ENCODE measurements around the gene NUP50. TPM values are rescaled to one million over a fixed set of nuclear protein-coding genes. Genes with fewer than 3 reads are reported as not detected.
"Not testable (repeated sequence)": the region's sequence is repeated elsewhere in the genome, so short reads cannot be mapped to it uniquely, and the experiment has no call there.

NUP50 gene
- total RNA-seq, 1 donor from 2014 or later, result 79.0 TPM

DNA sequence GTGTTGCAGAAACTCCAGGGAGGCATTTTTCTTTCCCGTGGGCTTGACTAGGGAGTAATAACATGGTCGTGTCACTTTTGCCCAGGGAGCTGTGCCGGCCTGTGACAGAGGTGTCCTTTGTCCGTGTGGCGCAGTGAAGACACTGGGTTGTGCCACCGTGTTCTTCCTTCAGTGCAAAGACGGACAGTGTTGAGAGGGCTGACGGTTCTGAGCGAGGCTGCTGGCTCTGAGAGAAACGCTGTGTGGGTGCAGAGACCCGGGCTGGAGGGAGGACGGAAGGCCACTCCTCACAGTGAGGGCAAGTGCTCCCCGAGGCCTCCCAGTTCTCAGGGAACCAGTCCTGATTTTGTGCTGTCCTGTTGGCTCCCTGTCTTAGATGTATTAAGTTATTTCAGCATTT is 20.2 kb downstream of the NUP50 start:
- no peak for DNase-seq
- Mint-ChIP-seq H3K4me1 (ENCODE audit: low read depth, unreplicated experiment) (peaks cover 1% of the 10 kb centered on the region), H3K27me3 (ENCODE audit: unreplicated experiment) (peaks cover 2% of the 10 kb centered on the region), H3K4me3 (ENCODE audit: unreplicated experiment) (no peak overlapping the region), H3K27ac (ENCODE audit: unreplicated experiment) (peak overlapping the region; percentile 59), H3K9me3 (ENCODE audit: unreplicated experiment) (peaks cover 4% of the 10 kb centered on the region), H3K36me3 (ENCODE audit: unreplicated experiment) (peaks cover 4% of the 10 kb centered on the region)
- TF ChIP-seq, protein P1, sequence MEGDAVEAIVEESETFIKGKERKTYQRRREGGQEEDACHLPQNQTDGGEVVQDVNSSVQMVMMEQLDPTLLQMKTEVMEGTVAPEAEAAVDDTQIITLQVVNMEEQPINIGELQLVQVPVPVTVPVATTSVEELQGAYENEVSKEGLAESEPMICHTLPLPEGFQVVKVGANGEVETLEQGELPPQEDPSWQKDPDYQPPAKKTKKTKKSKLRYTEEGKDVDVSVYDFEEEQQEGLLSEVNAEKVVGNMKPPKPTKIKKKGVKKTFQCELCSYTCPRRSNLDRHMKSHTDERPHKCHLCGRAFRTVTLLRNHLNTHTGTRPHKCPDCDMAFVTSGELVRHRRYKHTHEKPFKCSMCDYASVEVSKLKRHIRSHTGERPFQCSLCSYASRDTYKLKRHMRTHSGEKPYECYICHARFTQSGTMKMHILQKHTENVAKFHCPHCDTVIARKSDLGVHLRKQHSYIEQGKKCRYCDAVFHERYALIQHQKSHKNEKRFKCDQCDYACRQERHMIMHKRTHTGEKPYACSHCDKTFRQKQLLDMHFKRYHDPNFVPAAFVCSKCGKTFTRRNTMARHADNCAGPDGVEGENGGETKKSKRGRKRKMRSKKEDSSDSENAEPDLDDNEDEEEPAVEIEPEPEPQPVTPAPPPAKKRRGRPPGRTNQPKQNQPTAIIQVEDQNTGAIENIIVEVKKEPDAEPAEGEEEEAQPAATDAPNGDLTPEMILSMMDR (IDR thresholded peaks at IDR 0.05; ENCODE audit: partially characterized antibody, unreplicated experiment), result no peak

DNA sequence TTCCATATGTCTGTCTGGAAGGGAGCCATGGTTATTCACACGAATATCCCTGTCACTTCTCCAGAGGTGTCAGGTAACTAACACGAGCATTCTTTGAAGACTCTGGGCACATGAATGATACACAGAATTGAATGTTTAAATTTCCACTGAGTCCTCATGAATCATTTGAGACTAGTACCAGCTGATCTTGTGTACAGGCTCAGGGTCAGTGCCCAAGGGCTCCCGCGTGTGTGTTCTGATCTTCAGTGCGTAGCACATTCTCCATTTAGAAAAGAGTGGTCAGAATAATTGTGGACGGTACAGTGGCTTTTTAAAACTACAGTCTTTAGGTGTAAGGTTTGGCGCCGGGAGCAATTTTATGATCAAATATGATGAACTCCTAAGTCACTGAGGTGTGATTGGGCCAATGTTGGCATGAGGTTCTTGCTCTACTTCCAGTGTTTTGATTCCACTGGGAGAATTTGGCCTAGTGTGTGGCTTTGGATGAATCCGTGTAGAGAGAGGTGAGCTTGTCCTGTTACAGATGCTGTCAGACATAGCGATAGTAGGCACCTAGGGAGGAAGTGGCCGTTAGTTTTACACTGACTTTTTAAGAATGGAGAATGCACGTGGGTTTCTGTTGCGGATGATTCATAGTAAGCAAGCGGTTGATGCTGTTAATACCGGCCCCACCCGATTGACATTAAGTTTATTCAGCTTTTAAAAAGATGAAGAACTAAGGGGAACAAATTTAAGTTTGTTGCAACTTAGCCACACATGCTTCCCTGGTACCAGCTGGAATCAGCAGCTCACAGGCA is 22.2 kb downstream of the NUP50 start:
- peaks cover 1% of the 10 kb centered on the region for H3K4me1 Mint-ChIP-seq (ENCODE audit: low read depth, unreplicated experiment)
- H3K36me3 Mint-ChIP-seq (ENCODE audit: unreplicated experiment), result peaks cover 4% of the 10 kb centered on the region
- H3K4me3 Mint-ChIP-seq (ENCODE audit: unreplicated experiment), result no peak overlapping the region
- no peak overlapping the region for H3K27ac Mint-ChIP-seq (ENCODE audit: unreplicated experiment)
- TF ChIP-seq, protein P1 (IDR thresholded peaks at IDR 0.05; ENCODE audit: partially characterized antibody, unreplicated experiment), result no peak
- H3K27me3 Mint-ChIP-seq (ENCODE audit: unreplicated experiment), result peaks cover 2% of the 10 kb centered on the region
- no peak for DNase-seq
- H3K9me3 Mint-ChIP-seq (ENCODE audit: unreplicated experiment), result peaks cover 4% of the 10 kb centered on the region

DNA sequence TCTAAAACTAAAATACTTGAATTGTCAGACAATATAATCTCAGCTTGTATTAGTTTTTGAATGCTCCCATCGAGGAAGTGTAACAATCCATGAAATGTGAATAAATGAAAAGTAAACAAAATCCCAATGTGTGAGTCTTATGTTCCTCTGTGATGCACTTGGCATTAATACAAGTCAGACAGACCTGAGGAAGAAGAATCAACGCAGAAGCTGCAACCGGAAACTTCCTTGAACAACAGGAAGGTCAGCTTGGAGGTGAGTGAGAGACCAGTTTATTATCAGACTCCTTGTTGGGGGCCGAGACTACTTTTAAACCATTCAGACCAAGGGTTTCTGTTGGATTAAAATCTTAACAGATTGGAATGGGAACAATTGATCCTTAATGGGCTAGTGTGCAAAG is 24.2 kb downstream of the NUP50 start:
- H3K36me3 Mint-ChIP-seq (ENCODE audit: unreplicated experiment), result no peaks in the 10 kb centered on the region
- TF ChIP-seq, protein P1 (IDR thresholded peaks at IDR 0.05; ENCODE audit: partially characterized antibody, unreplicated experiment), result no peak
- H3K27ac Mint-ChIP-seq (ENCODE audit: unreplicated experiment), result no peak overlapping the region

DNA sequence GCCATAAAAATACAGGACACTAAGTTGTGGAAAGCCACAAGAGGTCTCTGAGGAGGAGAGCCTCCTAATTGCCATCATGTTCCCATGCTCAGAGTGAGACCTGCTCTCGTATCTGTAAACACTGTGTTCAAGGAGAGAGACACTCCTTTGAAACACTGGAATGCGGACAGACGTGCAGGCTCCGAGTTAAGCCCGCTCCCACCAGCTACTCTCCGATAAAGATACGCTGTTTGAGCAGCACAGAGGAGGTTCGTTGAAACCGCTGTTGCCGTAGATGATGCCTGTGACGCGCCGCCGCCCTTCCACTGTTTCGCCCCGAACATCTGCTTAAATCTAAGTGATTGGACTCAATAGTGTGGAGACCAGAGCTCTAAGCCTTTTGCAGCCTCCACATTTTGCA is 25.1 kb downstream of the NUP50 start:
- no peak overlapping the region for H3K27ac Mint-ChIP-seq (ENCODE audit: unreplicated experiment)
- no peaks in the 10 kb centered on the region for H3K36me3 Mint-ChIP-seq (ENCODE audit: unreplicated experiment)
- H3K4me1 Mint-ChIP-seq (ENCODE audit: low read depth, unreplicated experiment), result peaks cover 11% of the 10 kb centered on the region
- no peaks in the 10 kb centered on the region for H3K27me3 Mint-ChIP-seq (ENCODE audit: unreplicated experiment)
- TF ChIP-seq, protein P1 (IDR thresholded peaks at IDR 0.05; ENCODE audit: partially characterized antibody, unreplicated experiment), result no peak
- H3K4me3 Mint-ChIP-seq (ENCODE audit: unreplicated experiment), result no peak overlapping the region
- DNase-seq, result no peak
- peaks cover under 1% of the 10 kb centered on the region for H3K9me3 Mint-ChIP-seq (ENCODE audit: unreplicated experiment)

More for the DNA sequence above, 24.2 kb downstream of the NUP50 start:
- peaks cover 7% of the 10 kb centered on the region for H3K4me1 Mint-ChIP-seq (ENCODE audit: low read depth, unreplicated experiment)
- H3K9me3 Mint-ChIP-seq (ENCODE audit: unreplicated experiment), result peaks cover 2% of the 10 kb centered on the region
- no peak overlapping the region for H3K4me3 Mint-ChIP-seq (ENCODE audit: unreplicated experiment)
- H3K27me3 Mint-ChIP-seq (ENCODE audit: unreplicated experiment), result no peaks in the 10 kb centered on the region
- DNase-seq, result no peak

DNA sequence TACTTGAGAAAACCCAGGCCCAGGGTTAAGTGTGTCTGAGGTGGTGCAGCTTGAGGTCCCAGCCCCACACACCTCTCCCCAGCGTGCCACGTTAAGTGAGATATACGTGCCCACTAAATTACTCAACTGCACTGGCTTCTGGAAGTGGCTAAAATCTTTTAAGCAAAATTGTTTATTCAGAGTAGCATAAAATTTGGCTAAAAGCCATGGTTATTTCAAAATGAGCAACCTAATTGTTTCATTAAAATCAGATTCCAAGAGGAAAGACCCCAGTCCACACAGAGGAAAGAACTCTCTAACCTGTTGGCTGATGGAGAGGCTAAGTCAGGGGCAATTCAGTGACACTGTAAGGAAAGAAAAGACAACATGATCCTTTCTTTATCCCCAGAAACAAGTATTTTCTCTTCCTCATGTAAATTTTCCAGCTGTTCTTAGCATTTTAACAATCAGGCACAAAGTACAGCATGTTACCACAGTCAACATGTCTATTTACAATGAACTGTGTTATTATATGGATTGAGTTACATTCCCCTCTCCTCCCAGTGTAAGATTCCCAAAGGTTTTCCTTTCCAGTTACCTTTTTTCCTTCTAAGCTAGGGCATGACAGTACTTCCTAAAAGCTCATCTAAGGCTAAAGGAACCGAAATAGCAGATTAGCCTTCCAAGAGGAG is 26.6 kb downstream of the NUP50 start:
- Mint-ChIP-seq H3K9me3 (ENCODE audit: unreplicated experiment) (no peaks in the 10 kb centered on the region), H3K27ac (ENCODE audit: unreplicated experiment) (no peak overlapping the region), H3K36me3 (ENCODE audit: unreplicated experiment) (no peaks in the 10 kb centered on the region), H3K4me3 (ENCODE audit: unreplicated experiment) (no peak overlapping the region), H3K27me3 (ENCODE audit: unreplicated experiment) (no peaks in the 10 kb centered on the region), H3K4me1 (ENCODE audit: low read depth, unreplicated experiment) (peaks cover 11% of the 10 kb centered on the region)
- DNase-seq, result no peak
- TF ChIP-seq, protein P1 (IDR thresholded peaks at IDR 0.05; ENCODE audit: partially characterized antibody, unreplicated experiment), result no peak

DNA sequence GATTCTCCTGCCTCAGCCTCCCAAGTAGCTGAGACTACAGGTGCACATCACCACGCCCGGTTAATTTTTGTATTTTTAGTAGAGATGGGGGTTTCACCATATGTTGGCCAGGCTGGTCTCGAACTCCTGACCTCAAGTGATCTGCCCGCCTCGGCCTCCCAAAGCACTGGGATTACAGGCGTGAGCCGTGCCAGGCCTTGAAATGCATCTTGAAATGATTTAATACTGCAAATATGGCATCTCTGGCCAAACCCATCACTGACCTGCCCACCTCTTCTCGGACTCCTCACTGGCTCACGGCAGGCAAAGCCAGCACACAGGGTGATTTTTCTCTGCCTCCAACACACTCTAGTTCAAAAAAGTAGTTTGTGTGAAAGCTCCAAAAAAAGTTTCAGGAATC is 28.0 kb downstream of the NUP50 start:
- H3K9me3 Mint-ChIP-seq (ENCODE audit: unreplicated experiment); DNase-seq; H3K27me3 Mint-ChIP-seq (ENCODE audit: unreplicated experiment); H3K36me3 Mint-ChIP-seq (ENCODE audit: unreplicated experiment); H3K27ac Mint-ChIP-seq (ENCODE audit: unreplicated experiment); H3K4me3 Mint-ChIP-seq (ENCODE audit: unreplicated experiment): not testable (repeated sequence)
- peaks cover 11% of the 10 kb centered on the region for H3K4me1 Mint-ChIP-seq (ENCODE audit: low read depth, unreplicated experiment)
